Measurements from ENCODE around the gene LDLRAD3.

DNA sequence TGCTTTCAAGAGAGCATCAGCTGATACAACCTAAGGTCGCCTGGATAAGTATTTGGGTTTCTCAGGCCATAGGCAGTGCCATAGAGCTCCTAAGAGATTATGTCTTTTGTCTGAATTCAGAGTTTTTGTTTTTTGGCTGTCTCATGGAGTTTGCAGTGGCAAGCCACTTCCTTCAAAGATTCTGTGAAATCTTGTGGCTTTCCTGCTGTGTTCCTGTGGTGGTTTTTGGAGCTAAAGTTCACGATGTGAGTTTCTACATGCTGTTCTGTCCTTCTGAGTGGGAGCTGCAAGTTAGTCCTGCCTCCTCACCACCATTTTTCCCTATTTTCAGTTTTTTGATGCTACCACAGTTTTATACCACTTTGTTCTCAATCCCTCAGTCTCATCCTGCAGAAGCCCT, 234.0 kb downstream of the LDLRAD3 start:
- TF ChIP-seq POLR2A (IDR thresholded peaks at IDR 0.05) (no peak), EP300 (IDR thresholded peaks at IDR 0.05) (no peak)
- TF ChIP-seq, protein P1, sequence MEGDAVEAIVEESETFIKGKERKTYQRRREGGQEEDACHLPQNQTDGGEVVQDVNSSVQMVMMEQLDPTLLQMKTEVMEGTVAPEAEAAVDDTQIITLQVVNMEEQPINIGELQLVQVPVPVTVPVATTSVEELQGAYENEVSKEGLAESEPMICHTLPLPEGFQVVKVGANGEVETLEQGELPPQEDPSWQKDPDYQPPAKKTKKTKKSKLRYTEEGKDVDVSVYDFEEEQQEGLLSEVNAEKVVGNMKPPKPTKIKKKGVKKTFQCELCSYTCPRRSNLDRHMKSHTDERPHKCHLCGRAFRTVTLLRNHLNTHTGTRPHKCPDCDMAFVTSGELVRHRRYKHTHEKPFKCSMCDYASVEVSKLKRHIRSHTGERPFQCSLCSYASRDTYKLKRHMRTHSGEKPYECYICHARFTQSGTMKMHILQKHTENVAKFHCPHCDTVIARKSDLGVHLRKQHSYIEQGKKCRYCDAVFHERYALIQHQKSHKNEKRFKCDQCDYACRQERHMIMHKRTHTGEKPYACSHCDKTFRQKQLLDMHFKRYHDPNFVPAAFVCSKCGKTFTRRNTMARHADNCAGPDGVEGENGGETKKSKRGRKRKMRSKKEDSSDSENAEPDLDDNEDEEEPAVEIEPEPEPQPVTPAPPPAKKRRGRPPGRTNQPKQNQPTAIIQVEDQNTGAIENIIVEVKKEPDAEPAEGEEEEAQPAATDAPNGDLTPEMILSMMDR (IDR thresholded peaks at IDR 0.05), result no peak

All from ovary (tissue), 3 donors.